Measurements from ENCODE around the gene SCRN2.

DNA sequence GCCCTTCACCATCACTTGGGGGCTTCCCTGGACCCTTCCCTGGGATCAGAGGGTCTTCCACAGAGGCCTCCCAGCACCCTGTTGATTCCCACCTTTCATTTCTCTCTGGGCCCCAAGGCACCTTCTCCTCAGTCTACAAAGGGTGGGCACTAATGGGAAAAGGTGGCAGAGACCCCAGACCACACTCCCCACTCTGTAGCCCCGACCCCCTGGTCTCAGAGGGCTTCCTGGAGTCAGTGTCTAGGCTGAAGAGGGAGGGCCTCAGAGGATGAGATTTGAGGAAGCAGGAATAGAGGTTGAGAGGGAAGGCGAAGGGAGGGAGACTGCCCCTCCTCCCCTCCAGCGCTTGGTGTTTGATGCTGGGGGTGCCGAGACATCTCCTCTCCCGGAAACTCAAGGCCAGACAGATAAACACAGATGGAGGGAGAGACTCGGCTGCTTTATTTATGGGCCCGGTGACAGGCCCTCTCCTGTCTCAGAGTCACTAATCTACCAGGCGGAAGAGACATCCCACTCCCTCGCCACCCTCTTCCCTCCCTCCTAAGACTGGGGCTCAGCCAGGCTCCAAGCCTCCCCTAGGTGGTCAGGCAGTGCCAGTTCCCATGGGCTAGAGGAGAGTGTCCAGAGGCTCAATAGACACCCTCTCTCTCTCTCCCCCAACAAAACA is 36.4 kb upstream of the SCRN2 start:
- TF ChIP-seq, protein P1, sequence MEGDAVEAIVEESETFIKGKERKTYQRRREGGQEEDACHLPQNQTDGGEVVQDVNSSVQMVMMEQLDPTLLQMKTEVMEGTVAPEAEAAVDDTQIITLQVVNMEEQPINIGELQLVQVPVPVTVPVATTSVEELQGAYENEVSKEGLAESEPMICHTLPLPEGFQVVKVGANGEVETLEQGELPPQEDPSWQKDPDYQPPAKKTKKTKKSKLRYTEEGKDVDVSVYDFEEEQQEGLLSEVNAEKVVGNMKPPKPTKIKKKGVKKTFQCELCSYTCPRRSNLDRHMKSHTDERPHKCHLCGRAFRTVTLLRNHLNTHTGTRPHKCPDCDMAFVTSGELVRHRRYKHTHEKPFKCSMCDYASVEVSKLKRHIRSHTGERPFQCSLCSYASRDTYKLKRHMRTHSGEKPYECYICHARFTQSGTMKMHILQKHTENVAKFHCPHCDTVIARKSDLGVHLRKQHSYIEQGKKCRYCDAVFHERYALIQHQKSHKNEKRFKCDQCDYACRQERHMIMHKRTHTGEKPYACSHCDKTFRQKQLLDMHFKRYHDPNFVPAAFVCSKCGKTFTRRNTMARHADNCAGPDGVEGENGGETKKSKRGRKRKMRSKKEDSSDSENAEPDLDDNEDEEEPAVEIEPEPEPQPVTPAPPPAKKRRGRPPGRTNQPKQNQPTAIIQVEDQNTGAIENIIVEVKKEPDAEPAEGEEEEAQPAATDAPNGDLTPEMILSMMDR (conservative IDR thresholded peaks at IDR 0.05): no peak
- no peak for TF ChIP-seq ZFX (IDR thresholded peaks at IDR 0.05)
